Islet of Langerhans (tissue), 1 donor: ENCODE results near the gene FLVCR1.
"Not testable (repeated sequence)": the region's sequence is repeated elsewhere in the genome, so short reads cannot be mapped to it uniquely, and the experiment has no call there.

Experiments used
- FAIRE-seq: peaks from one replicate; lab custom pipeline; 2011; peaks lifted over from hg19 to GRCh38; lab: Jason Lieb, UNC

The FLVCR1 gene

GRCh38 chr1:212860713-212861581, 2.9 kb downstream of the FLVCR1 start:
- FAIRE-seq: no peak

GRCh38 chr1:212862111-212862690, 4.1 kb downstream of the FLVCR1 start:
- no peak for FAIRE-seq

GRCh38 chr1:212863345-212863744, 5.3 kb downstream of the FLVCR1 start:
- not testable (repeated sequence) for FAIRE-seq

- FAIRE-seq: no peak
Measured at GRCh38 chr1:212864201-212864600, 6.1 kb downstream of the FLVCR1 start.

GRCh38 chr1:212867192-212867591, 9.1 kb downstream of the FLVCR1 start:
- FAIRE-seq: no peak

- FAIRE-seq: no peak
Measured at GRCh38 chr1:212871976-212872375, 13.9 kb downstream of the FLVCR1 start.

- FAIRE-seq: no peak
Measured at GRCh38 chr1:212873518-212873917, 15.4 kb downstream of the FLVCR1 start.

- no peak for FAIRE-seq
Measured at GRCh38 chr1:212878418-212878817, 20.3 kb downstream of the FLVCR1 start.

- no peak for FAIRE-seq
Measured at GRCh38 chr1:212879947-212880690, 22.0 kb downstream of the FLVCR1 start.

GRCh38 chr1:212884592-212884991, 26.5 kb downstream of the FLVCR1 start:
- no peak for FAIRE-seq

GRCh38 chr1:212892108-212892507, 34.0 kb downstream of the FLVCR1 start:
- no peak for FAIRE-seq

- no peak for FAIRE-seq
Measured at GRCh38 chr1:212899845-212900244, 41.8 kb downstream of the FLVCR1 start.

- FAIRE-seq: no peak
Measured at GRCh38 chr1:212901290-212901689, 43.2 kb downstream of the FLVCR1 start.

- no peak for FAIRE-seq
Measured at GRCh38 chr1:212902054-212902453, 44.0 kb downstream of the FLVCR1 start.

GRCh38 chr1:212903664-212904063, 45.6 kb downstream of the FLVCR1 start:
- FAIRE-seq: no peak

- FAIRE-seq: not testable (repeated sequence)
Measured at GRCh38 chr1:212908071-212908470, 50.0 kb downstream of the FLVCR1 start.

- FAIRE-seq: no peak
Measured at GRCh38 chr1:212908971-212909370, 50.9 kb downstream of the FLVCR1 start.

- FAIRE-seq: no peak
Measured at GRCh38 chr1:212909652-212910063, 51.6 kb downstream of the FLVCR1 start.

- FAIRE-seq: not testable (repeated sequence)
Measured at GRCh38 chr1:212910213-212910612, 52.1 kb downstream of the FLVCR1 start.

- not testable (repeated sequence) for FAIRE-seq
Measured at GRCh38 chr1:212913638-212914037, 55.6 kb downstream of the FLVCR1 start.

GRCh38 chr1:212914110-212914509, 56.0 kb downstream of the FLVCR1 start:
- not testable (repeated sequence) for FAIRE-seq

- FAIRE-seq: no peak
Measured at GRCh38 chr1:212914789-212915188, 56.7 kb downstream of the FLVCR1 start.
